ENCODE data around the gene PPP1R12B.
"Not testable (repeated sequence)": the region's sequence is repeated elsewhere in the genome, so short reads cannot be mapped to it uniquely, and the experiment has no call there.

PPP1R12B gene

DNA sequence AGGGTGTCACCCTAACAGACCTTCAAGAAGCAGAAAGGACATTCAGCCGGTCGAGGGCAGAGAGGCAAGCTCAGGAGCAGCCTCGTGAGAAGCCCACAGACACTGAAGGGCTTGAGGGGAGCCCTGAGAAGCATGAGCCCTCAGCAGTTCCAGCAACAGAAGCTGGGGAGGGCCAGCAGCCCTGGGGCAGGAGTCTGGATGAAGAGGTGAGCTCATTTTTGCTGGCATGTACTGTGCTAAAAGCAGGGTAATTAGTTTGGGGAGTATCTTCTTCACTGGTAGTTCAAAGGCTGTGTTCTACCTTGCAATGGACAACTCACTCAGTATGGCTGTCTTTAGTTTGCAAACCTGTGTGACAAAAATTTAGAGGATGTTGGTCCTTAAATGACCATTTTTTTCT lies 144.6 kb downstream of the PPP1R12B start:
- not testable (repeated sequence) for DNase-seq

DNA sequence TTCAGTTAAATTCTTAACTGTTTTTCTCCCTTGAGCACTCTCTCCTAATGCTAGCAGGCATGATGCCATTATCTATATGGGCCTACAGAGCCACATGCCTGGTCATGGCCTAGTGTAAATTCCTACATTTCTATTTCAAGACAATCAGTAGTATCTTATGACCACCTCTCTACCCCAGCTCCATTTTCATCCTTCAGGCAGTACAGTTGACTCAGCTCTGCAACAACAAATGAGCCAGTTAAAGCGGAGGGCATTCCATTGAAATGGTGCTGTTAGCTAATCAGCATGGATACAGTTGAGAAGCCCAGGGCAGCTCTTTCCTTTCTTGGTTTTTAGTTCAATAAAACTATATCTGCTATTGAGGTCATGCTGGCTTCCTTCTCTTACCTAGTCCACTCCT lies 150.0 kb downstream of the PPP1R12B start:
- DNase-seq = no peak

GRCh38 chr1:202499997-202500396 lies 151.5 kb downstream of the PPP1R12B start:
- DNase-seq = not testable (repeated sequence)

DNA sequence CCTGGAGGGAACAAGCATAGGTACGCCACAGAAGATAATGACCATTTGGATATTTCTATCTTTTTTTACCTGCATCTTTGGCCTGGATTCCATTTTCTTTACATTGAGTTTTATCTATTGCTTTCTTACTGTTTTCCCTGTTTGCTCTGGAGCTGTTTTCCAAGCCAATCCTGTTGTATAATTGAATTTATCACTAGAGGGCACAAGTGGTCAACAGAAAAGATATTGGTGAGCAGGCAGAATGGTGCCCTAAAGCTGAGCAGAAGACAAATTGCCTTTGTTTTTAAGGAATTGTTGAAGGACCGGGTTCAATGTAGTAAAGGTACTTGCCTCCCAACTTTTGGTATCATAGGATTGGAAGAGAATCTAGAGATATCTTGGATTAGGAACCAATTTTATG lies 152.8 kb downstream of the PPP1R12B start:
- DNase-seq = peak; percentile 27

DNA sequence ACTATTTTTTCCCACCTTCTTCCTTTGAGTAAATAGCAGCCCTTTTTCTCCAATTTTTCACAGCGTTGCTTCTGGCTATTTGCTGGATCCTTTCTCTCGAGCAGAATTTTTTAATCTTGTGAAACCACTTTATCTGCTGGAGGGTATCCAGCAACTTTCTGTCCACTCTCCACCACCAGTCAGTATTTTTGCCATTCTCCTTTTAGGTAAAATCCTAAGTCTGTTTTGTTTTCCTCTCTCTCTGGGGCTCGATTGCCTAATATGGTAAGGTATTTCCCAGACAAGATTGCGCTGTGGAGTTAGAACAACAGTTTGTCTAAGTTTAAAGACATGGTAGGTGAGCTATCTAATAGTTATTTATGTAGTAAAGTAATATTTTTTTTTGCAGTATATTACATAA lies 156.9 kb downstream of the PPP1R12B start:
- peak; percentile 90 for DNase-seq

- not testable (repeated sequence) for DNase-seq
These were observed 157.5 kb downstream of the PPP1R12B start for GRCh38 chr1:202505880-202506575.

- not testable (repeated sequence) for DNase-seq
These were observed 160.4 kb downstream of the PPP1R12B start for GRCh38 chr1:202508863-202509262.

- DNase-seq = not testable (repeated sequence)
These were observed 165.4 kb downstream of the PPP1R12B start for GRCh38 chr1:202513875-202514274.

- DNase-seq = peak; percentile 9
These were observed 168.0 kb downstream of the PPP1R12B start for GRCh38 chr1:202516434-202516877.

DNA sequence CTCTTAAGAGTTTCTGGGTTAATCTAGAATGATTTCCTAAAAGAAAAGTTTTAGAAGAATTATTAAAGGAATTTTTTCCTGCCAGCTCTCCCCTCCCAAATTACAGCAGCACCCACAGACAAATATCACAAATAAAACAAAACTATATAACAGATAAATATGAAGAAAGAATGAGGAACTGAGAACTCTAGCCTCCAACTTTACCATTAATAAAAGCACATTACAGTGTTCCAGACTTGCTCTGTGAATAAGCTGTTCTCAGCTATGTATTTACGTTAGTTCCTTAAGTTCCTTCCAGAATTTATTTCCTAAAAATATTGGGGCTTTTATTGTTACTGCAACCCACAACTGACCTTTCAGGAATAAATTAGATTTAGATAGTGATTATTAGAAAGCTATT lies 168.6 kb downstream of the PPP1R12B start:
- DNase-seq = not testable (repeated sequence)

- DNase-seq = not testable (repeated sequence)
These were observed 169.7 kb downstream of the PPP1R12B start for GRCh38 chr1:202518180-202518579.

GRCh38 chr1:202518905-202519304 lies 170.4 kb downstream of the PPP1R12B start:
- not testable (repeated sequence) for DNase-seq

DNA sequence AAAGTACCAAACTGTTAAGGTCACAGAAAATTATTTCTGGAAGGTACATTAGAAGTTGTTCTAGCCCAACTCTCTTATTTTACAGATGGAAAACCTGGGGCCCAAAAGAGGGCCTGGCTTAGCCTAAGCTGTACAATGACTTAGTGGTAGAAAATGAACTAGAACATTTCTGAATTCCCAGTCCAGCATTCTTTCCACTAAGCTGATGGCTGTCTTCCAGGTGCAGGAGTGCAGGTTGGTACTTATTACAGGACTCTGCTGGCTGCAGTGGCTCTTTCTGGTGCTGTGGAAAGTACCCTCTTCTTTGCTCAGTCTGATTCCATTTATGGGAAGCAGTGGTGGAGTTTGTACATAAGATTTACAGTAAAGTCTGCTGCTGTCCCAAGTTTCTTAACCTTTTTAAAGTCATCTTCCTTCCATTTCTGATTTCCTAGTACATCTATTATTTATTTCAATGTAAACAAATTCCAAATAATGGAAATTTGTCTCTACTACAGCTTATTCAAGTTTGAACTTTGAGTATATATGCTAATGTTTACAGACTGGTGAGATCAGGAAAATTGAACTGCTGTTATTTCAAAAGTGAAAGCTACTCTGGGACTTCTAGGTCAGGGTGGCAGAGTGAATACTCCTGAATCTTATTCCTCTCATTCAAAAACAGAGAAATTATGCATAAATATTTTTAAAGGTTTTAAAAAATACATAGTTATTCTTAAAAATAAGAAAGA lies 171.8 kb downstream of the PPP1R12B start:
- not testable (repeated sequence) for DNase-seq

- not testable (repeated sequence) for DNase-seq
These were observed 172.3 kb downstream of the PPP1R12B start for GRCh38 chr1:202520857-202521216.

DNA sequence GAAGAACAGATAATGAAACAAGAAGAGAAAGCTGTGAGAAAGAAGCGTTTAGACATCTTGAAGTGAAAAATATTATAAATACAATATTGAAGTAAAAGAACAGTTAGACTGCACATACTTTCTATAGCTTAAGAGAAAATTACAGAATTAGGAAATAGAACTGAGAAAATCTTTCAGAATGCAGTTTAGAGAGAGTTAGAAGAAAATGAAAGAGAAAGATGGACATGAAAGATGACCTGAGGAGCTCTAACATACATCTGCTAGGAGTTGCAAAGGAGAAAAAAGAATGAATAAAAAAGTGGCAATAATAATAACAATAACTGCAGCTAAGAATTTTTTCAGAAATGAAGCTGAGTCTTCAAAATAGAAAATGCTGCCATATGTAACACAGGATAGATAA lies 173.0 kb downstream of the PPP1R12B start:
- not testable (repeated sequence) for DNase-seq

DNA sequence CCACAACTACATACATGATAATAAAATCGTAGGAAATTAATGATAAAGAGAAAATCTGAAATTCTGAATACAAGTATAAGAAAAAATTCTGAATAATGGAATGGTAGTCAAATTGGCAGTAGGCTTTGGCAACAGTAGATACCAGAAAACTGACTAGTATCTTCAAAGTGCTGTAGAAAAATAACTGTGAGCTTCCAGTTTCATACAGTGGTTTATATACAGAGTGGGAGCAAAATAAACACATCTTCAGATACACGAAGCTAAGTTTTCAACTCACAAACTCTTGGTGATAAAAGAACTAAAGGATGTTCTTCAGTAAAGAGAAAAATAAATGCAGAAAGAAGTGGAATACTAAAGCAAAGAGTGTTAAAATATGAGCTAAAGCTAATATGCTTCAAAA lies 173.4 kb downstream of the PPP1R12B start:
- DNase-seq = no peak

- DNase-seq = not testable (repeated sequence)
These were observed 177.6 kb downstream of the PPP1R12B start for GRCh38 chr1:202526056-202526455.

- DNase-seq = not testable (repeated sequence)
These were observed 179.7 kb downstream of the PPP1R12B start for GRCh38 chr1:202528096-202528722.

- DNase-seq = not testable (repeated sequence)
These were observed 182.2 kb downstream of the PPP1R12B start for GRCh38 chr1:202530686-202531085.

GRCh38 chr1:202531472-202531811 lies 182.9 kb downstream of the PPP1R12B start:
- no peak for DNase-seq

DNA sequence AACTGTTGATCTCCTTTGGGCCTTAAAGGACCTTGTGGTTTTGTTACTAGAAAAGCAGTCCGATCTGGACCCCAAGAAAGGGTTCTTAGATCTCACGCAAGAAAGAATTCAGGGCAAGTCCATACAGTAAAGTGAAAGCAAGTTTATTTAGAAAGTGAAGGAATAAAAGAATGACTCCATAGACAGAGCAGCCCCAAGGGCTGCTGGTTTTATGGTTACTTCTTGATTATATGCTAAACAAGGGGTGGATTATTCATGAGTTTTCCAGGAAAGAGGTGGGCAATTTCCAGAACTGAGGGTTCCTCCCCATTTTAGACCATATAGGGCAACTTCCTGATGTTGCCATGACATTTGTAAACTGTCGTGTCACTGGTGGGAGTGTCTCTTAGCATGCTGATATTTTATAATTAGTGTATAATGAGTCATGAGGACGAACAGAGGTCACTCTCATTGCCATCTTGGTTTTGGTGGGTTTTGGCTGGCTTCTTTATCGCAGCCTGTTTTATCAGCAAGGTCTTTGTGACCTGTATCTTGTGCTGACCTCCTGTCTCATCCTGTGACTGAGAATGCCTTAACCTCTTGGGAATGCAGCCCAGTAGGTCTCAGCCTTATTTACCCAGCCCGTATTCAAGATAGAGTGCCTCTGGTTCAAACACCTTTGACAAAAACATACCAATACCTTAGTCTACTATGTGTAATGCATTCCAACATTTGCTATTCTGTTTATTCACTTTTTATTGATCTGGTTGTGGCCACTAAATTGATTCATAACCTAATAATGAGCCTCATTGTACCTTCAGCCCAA lies 183.5 kb downstream of the PPP1R12B start:
- not testable (repeated sequence) for DNase-seq

GRCh38 chr1:202539166-202539574 lies 190.7 kb downstream of the PPP1R12B start:
- peak; percentile 74 for DNase-seq

GRCh38 chr1:202539583-202539982 lies 191.1 kb downstream of the PPP1R12B start:
- not testable (repeated sequence) for DNase-seq

Measured in HCEC 1CT (cell line).